GM21423 (cell line): ENCODE data around the gene PTPRG.

ENCODE experiments used
- ATAC-seq: cut with Tn5 transposase; IDR thresholded peaks from one replicate; pipeline ENCODE4 v1.9.1; 2021; ENCODE audit warnings: mild to moderate bottlenecking, moderate library complexity; ENCODE audit not compliant: unreplicated experiment

Gene PTPRG

GRCh38 chr3:61583890-61584875 is 22.8 kb downstream of the PTPRG start:
- no peak for ATAC-seq

- no peak for ATAC-seq
These were observed 28.5 kb downstream of the PTPRG start for GRCh38 chr3:61589856-61590255.

- no peak for ATAC-seq
These were observed 29.9 kb downstream of the PTPRG start for GRCh38 chr3:61591300-61591699.

- ATAC-seq: no peak
These were observed 32.2 kb downstream of the PTPRG start for GRCh38 chr3:61593446-61594029.

- ATAC-seq: no peak
These were observed 33.0 kb downstream of the PTPRG start for GRCh38 chr3:61594144-61594963.

GRCh38 chr3:61594964-61595285 is 33.6 kb downstream of the PTPRG start:
- ATAC-seq: no peak

GRCh38 chr3:61595288-61595687 is 33.9 kb downstream of the PTPRG start:
- ATAC-seq: no peak

- no peak for ATAC-seq
These were observed 34.5 kb downstream of the PTPRG start for GRCh38 chr3:61595826-61596225.

GRCh38 chr3:61597906-61598305 is 36.5 kb downstream of the PTPRG start:
- ATAC-seq: no peak

GRCh38 chr3:61600195-61600594 is 38.8 kb downstream of the PTPRG start:
- no peak for ATAC-seq

GRCh38 chr3:61601831-61602230 is 40.5 kb downstream of the PTPRG start:
- ATAC-seq: no peak

- ATAC-seq: no peak
These were observed 41.1 kb downstream of the PTPRG start for GRCh38 chr3:61602466-61602865.

GRCh38 chr3:61605589-61606175 is 44.3 kb downstream of the PTPRG start:
- ATAC-seq: no peak

- ATAC-seq: no peak
These were observed 44.8 kb downstream of the PTPRG start for GRCh38 chr3:61606196-61606595.

GRCh38 chr3:61608072-61608471 is 46.7 kb downstream of the PTPRG start:
- ATAC-seq: no peak

- ATAC-seq: no peak
These were observed 47.3 kb downstream of the PTPRG start for GRCh38 chr3:61608711-61609110.

- ATAC-seq: no peak
These were observed 48.9 kb downstream of the PTPRG start for GRCh38 chr3:61610316-61610715.

- ATAC-seq: no peak
These were observed 51.1 kb downstream of the PTPRG start for GRCh38 chr3:61612211-61613194.

GRCh38 chr3:61613666-61614065 is 52.3 kb downstream of the PTPRG start:
- no peak for ATAC-seq

- no peak for ATAC-seq
These were observed 54.3 kb downstream of the PTPRG start for GRCh38 chr3:61615643-61616042.
